Measurements from ENCODE around the gene RAB25.
"Not testable (repeated sequence)": the region's sequence is repeated elsewhere in the genome, so short reads cannot be mapped to it uniquely, and the experiment has no call there.

The RAB25 gene

DNA sequence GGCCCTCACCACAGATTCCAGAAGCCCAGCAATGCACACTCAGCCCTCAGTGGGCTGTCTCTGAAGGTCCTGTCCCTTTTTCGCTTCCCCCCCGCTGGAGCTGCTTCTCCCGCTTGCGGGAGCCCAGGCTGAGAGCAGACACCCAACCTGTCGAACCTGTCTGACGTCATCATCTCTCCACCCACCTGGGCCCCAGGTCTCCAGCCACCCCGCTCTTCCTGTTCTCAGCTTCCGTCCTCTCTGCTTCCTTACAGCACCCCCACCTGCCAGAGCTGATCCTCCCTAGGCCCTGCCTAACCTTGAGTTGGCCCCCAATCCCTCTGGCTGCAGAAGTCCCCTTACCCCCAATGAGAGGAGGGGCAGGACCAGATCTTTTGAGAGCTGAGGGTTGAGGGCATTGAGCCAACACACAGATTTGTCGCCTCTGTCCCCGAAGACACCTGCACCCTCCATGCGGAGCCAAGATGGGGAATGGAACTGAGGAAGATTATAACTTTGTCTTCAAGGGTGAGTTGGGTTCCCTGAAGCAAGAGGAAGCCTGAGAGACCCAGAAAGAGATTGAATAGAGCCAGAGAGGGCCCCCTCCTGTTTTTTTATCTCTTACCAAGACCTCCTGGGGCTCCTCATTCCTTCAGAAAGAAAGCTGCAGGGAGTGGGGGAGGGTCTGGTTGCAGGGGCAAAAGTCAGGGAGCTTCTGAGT is at the start of gene RAB25:
RAB25 (plus strand) TSS at position 224 of the 700 bp plus-strand sequence; CDS start at position 465, 241 bp downstream.
- DNase-seq = no peak

DNA sequence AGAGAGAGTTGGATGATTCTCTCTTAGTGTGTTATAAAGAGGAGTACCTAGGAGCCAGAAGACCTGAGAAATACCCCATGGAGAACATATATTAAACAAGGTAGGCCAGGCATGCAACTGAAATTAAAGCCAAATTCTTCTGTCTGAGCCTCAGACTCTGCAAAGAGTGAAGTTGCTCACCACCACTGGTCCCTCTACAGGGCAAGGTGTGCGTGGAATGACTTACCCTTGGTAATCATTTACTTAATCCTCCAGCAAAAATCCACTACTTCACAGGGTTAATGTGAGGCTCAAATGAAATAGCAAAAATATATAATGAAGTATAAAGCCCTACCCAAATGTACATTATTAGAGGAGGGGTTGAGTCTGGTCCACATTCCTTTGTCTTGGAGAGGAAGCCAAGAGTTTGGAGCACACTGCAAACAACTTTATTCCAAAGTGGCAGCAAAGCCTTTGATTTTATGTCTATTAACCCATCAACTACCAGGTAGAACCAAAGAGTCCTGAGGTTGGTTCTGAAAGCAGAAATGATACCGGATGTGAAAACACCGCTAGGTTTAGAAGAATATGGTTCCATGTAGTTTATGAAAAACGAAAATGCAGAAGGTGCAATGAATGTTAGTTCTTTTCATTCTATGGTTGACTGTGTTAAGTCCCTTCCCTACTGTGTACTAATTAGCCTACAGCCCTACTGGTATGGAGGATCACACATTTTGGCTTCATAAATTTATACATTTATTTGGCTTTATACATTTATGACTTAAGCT is 48.7 kb upstream of the RAB25 start:
- DNase-seq = no peak

DNA sequence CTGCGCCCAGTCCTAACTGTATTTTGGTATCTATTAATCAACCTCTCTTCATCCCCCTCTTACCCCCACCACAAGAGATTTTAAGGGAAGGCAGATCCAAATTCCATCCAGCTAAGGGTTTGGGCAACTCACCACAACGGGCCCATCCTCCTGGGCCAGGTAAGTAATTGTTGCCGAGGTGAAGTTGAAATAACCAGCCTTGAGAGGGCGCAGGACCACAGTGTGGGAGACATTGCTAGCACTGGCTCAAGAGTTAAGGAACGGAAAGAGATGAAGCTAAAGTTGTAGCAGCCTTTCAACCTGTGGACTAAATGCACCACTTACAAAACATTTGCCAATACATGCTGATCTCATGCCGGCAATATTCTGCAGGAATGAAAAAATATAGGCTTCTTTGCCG is 46.1 kb upstream of the RAB25 start:
- no peak for DNase-seq

DNA sequence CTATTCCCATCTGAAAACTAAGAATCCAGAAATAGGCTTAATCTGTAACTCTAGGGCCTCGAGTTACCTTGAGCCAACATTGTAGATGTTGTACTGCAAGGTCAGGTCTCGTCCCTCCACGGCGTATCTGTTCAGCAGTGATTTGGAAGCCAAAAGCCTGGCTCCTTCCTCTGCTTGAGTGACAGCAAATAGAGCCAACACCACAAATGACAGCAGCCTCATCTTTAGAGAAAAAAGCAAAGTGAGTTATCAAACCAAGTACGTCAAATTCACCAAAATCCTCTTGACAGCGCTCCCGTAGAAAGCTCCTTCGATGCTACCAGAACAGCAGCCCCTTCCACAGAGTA is 41.0 kb upstream of the RAB25 start:
- no peak for DNase-seq

DNA sequence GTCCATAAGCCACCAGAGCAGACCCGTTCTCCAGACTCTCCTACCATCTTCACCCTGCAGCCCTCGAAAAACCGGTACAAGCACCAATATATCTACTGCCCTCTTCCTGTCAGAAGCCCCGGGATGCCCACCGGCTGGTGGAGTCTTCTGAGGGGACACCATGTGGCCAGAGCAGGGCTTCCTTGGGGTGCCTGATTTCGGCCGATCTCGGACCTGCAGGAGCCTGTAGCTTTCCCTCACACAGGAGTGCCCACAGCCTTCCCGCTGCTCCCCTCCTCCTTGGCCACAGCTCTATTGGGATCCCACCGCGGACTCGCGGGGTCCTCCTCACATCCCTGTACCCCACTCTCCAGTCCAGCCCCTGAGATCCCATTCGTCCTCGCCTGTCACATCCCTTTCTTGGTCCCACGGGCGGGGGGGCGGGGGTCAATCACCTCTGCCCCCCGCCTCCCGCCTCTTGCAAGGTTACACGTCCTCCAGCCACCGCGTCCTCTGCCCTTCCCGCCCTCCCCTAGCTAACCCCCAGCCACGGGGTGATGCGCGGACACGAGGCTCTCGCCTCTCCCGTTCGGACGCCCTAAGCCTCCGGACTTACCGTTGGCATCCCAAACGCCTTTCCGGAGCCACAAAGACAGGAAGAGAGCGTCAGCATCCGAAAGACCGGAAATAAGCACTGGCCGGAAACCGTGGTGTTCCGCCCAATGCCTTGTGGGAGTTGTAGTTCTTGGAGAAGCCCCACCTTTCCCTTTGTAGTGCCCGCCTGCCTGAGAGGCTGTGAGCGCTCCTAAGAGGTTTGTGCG is 40.5 kb upstream of the RAB25 start, which contains the start of gene SSR2:
SSR2 (minus strand) TSS at position 659 of the 800 bp plus-strand sequence. CDS start 784 bp downstream, outside the sequence.
- peak; percentile 82 to 85 for DNase-seq

DNA sequence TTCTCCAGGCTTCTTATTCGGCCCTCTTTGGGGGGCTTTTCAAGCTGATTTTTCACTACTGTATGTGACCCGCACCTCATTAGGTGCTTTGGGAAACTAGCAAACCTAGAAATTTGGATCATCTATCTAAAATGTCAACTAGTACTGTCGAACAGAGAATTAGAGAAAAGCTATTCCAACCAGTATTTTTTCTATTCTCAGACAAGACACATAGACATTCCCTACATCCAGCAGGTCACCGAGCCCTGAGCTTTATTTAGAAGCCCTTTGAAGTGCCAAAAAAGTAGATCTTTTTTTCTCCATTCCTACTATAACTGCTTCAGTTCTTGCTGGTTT is 39.9 kb upstream of the RAB25 start:
- no peak for DNase-seq

DNA sequence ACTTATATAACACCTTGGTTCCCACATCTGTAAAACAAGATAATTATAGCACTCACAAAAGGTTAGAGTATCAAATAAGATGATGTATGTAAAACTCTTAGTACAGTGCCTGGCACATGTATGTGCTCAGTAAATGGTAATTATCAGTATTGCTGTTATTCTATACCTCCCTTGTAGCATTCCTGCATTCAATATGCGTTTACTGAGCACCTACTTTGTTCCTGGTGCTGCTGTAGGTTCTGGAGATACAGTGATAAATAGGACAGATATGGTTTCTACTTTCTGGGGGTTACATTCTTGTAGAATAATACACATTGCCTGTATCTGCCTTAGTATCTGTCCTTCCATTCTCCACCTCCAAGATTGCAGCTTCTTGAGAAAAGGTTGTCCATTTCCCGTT is 39.0 kb upstream of the RAB25 start:
- DNase-seq = no peak

DNA sequence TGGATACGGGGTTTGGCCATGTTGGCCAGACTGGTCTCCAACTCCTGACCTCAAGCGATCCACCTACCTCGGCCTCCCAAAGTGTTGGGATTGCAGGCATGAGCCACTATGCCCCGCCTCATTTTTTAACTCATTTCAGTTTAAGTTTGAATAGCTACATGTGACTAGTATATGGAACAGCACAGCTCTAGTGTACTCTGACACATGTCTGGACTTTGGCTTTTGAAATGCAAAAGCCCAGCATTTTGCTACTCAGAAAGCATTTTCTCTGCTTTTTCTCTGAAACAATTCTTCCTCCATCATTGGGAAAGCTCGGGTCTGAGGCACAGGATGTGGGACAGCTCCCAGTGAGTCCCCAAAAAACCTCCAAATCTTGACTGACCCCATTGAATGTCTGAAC is 36.2 kb upstream of the RAB25 start:
- DNase-seq = no peak

DNA sequence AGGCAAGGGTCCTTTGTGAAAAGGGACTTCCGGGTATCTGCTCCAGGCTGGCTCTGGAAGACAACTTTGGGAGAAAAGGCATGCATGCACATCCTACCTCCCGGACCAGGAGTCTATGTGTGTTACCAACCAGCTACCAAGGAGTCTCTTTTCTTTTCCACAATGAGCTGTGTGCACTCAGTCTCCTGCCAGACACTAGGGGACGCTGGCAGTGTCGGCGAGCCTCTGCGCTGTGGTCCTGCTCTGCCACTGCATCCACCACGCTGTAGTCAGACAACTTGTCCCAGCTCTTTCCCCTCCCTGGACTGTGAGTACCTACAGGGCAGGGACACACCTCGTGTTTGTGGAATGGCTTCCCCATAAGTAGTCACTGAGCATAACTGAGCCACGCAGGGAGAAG is 35.1 kb upstream of the RAB25 start:
- DNase-seq = peak; percentile 26 to 44

DNA sequence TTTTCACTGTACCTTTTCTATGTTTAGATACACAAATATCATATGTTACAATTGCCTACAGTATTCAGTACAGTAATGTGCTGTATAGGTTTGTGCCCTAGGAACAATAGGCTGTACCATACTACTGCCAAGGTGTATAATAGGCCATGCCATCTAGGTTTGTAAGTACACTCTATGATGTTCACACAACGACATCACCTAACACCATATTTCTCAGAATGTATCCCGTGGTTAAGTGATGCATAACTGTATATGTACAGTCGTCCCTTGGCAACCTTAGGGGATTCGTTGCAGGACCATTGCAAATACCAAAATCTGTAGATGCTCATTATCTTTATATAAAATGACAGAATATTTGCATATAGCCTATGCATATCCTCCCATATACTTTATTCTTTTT is 34.4 kb upstream of the RAB25 start:
- no peak for DNase-seq

DNA sequence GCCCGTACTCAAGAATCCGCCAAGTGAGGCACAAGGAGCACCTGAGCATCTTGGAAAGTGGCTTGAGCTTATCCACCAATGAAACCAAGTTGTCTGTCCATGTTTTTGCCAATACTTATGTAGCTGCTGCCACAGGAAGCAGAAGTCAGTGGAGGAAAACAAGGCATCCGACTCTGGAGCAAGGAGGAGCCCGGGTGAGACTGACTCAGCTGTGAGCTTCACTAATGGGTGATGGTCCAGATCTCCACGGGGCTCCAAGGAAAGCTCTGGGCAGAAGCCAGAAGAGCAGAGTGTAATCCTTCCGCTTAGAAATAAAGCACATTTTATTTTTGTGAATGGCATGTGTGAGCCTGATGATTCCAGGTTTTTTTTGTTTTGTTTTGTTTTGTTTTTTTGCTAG is 27.9 kb upstream of the RAB25 start:
- no peak for DNase-seq

DNA sequence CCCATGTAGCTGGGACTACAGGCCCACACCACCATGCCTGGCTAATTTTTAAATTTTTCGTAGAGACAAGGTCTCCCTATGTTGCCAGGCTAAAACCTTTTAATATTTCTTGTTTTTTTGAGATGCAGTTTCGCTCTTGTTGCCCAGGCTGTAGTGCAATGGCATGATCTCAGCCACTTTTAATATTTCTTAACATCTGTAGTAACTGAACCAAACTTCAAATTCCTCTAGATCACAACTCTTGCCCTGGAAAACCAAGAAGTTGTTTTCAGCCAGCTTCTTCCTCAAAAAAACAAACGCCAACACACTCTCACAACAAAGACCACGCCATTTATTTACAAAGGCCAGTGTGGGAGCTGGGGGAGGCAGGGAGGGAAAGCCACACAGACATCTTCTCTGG is 26.0 kb upstream of the RAB25 start:
- not testable (repeated sequence) for DNase-seq

DNA sequence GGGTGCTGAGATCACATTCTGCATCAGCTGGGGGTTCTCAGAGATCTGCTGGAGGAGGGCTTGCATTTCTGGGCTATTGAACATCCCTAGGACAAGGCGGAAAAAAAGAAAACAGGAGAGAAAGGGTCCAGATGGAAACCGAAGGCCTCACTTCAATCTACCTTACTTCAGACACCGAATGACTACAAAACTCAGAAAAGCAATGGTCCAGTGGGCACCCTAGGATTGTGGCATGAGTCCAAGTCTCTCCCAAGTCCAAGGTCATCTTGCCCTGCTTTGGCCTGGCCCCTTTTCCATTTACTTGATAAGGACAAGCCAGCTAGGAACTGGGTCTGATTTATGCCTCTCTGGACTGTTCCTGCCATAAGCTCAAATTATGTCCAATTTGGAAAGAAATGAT is 18.1 kb upstream of the RAB25 start:
- DNase-seq = no peak

DNA sequence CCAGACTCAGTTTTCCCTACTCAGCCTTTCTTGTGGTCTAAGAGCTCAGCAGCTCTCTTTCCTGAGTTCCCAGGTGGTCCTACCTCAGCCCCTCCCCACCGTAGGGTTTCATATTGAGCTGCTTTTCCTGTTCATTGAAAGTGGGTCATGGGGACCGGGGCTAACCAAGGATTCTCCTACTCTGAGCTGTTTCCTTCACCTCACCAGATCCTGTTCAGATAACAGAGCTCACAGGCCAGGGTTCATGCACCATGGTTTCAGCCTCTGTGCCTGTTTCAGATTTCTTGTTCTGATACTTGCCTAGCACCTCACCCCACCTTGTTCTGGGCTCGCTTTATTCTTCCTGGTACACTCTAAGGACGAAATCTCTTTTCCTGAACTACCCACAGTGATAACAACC is 15.9 kb upstream of the RAB25 start:
- DNase-seq = no peak

DNA sequence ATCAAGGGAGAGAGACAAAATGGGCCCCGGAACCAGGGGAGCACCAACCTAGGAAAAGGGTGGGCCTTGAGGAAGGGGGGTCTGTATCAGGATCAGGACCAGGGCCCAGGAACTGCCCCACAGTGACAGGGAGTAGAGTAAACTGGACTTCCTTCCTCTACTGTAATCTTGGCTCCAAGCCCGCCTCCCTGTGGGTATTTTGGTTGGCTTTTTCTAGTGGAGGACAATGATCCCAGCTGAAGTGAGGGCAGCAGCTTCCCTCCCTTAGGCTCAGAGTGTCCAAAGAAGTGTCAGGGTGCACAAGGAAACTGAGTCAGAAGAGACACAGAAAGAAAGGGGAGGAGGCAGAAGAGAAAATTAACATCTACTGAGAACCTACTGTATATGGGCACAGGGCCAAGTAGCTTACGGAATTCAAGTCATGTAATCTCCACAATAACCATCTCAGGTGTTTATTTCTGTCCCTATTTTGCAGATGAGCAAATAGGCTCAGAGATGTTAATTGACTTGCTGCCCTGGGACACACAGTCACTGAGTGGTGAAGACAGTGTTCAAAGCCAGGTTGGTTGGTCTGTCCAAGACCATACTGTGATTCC is 12.2 kb upstream of the RAB25 start:
- no peak for DNase-seq

DNA sequence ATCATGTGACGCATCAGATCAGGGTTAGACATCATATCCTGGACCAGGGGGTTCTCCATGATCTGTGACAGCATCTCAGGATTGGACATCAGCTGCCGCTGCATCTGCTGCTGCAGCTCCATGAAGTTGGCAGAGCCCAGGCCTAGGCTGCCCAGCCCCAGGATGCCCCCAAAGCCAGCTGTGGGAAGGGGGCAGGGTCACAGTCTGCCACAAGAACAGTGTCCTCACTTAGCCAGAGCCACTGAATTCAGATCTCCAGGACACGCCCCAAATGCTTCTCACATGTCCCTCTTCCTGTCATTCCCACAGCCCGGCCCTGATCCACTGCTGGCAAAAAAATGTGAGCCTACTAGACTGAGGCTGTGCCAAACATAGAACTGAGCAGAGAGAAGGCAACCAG is 10.6 kb upstream of the RAB25 start:
- no peak for DNase-seq

DNA sequence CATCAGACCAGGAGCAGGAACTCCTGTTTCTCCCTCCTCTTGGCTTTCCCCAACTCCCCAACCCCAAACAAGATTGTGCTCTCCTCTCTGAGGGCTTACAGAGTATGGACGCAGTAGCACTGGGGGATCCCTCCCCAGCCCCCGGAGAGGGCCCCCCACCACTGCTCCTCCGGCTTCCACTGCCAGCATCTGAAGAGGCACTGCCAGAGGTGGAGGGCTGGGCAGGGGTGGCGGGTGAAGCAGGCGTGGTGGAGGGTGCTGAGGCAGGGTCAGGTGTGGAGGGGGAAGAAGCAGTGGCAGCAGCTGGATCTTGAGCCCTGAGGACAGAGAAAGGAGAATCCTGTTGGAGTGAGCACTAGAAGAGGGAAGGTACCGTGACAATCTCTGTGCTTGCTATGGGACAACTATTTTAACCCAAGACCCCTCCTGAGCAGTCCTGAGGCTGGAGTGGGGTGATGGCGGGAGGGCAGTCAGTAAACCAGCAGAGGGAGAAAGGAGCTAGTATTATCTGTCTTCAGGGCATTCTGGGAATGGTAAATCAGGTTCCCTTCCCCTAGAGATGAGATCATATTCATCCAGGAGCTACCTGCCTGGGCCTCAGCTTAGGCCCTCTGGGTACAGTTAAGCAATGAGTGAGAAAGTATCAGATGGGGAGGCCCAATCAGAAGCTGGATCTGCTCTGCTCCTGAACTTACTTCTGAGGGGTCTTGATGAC is 9.8 kb upstream of the RAB25 start:
- DNase-seq = no peak

DNA sequence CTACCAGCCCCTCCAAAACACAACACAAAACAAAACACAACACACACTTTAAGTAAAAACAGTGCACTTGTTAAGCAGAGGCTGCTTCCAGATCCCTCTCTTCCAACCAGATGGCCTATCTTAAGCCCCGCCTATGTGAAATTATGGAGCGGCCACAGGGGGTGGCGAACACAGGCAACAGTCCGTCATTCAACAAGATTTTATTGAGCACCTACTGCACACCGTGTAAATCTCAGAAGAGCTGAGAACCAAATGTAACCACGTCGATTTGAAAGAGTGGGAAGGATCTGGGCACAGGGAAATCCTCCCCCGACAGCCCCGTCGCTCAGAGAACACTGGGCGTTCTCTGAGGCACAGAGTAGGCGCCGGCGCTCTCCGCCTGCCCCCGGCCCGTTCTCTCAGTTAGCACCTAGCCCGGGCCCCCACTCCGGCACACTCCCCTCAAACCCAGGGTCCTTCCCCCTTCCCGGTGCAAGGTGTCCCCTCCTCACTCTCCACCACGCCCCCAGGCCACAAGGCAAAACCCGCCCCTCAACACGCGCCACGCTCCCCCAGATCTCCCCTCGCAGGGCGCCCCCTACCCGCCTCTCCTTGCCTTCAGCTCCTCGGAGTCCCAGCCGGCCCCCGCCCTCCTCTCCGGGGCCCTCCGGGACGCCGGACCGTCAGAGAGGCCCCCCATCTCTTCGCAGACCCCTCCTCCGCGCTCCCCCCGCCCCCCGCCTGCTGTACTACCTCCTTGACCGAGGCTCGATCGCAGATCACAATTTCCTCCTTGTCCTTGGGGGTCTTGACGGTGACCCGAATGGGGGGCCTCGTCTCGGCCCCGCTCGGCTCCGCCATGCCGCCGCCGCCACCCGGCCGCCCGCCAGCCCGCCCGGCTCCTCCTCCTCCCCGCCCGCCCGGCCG is 7.8 kb upstream of the RAB25 start:
- peak; percentile 76 to 77 for DNase-seq

DNA sequence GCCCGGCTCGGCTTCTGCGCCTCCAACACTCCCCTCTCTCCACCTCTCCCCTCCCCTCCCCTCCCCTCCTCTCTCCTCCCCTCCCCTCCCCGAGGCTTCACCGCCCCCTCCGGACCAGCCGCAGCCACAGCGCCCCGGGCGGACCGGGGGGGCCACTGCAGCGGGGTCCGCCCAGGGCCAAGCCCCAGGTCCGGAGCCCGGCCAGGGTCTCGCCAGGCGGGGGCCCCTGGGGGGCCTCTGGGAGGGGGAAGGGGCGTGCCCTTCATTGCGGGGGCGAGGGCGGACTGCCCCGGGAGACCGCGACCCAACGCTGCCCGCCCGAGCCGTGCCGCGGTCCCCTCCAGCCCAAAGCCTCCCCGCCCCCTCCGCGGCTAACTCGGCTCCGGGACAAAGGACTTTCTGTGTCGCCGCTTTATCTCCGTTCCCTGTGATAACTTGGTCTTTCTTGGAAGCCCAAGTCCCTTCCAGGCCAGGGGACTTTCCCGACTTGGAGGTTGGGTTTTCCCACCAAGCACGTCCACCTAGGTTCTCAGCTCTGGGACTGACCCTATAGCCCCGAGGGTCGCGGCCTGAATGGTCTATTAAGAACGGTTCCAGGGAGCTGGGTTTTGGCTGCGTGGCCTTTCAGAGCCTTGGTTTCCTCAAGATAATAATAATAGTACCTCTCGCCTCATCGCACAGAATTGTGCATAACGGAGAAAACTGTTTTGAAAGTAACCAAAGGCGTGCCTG is 7.0 kb upstream of the RAB25 start, which contains the start of gene UBQLN4:
UBQLN4 (minus strand) TSS at position 31 of the 732 bp plus-strand sequence. CDS start 97 bp downstream, outside the sequence.
- peak; percentile 84 to 87 for DNase-seq

DNA sequence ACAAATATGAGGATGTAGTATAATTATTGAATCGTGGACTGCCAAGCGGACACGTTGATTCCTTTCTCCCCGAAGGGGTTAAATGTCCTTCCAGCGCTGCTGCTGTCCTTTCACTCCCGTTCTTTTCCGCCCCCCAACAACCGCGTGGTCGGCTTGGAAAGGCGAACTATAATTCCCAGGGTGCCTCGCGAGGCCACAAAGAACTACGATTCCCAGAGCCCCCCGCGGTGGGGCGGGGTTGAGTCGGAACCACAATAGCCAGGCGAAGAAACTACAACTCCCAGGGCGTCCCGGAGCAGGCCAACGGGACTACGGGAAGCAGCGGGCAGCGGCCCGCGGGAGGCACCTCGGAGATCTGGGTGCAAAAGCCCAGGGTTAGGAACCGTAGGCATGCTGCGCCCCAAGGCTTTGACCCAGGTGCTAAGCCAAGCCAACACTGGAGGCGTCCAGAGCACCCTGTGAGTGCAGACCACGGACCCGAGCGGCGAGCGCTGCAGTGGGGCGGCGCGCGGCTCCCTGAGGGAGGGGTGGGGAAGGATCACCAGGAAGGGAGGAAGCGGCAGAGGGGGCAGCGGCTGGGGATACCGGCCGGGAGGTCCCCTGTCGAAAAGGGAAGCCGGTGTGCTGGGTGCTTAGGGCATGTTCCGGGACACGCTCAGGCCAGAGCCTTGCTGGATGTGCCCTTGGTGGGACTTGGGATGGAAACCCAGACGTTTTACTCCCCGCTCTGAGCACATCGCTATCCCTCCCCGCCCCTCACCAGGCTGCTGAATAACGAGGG is 6.3 kb upstream of the RAB25 start, which contains the start of gene LAMTOR2:
LAMTOR2 (plus strand) TSS at position 283 of the 781 bp plus-strand sequence; CDS start at position 391, 108 bp downstream.
- peak; percentile 98 for DNase-seq
